ENCODE measurements around the gene DACT2.
"Not testable (repeated sequence)": the region's sequence is repeated elsewhere in the genome, so short reads cannot be mapped to it uniquely, and the experiment has no call there.

Gene DACT2

DNA sequence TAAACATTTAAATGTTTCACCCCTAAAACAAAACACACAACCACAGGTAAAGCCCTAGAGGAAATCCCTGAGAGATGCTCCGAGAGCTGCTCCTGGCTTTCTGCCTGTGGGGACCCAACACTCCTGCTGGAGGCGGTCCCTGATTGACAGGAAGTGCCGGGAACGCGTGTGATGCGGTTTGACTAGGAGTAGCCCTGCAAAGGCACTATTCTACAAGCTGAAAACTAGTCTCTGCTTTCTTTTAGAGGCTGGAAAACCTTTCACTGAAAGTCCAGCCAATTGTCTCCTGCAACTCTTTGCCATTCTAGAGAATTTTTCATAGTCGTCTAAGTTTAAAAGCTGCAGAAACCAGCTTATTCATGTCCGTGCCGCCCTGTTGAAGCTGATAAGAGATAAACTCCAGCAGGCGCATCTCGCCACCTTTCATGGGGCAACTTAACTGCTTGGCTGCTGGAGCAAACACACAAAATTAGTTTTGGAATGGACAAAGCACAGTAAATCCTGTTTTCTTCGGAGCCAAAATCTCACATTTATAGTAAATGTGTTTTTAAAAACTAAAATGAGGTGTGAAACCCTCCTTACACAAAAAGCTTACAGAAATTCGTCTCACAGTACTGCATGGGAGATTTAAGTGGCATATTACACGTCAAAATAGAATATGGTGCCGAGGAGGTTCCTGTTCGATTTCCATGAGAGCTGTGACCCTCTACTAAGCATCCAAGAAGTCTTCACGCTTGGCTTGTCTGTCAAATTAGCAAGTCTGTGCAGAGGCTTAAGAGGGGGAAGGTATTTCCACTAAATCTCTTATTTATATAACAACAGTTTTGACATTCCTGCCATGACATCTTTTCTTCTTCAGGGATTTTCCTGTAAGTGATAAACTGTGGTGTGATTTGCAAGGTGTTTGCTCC lies 46.9 kb downstream of the DACT2 start:
- TF ChIP-seq, protein P1, sequence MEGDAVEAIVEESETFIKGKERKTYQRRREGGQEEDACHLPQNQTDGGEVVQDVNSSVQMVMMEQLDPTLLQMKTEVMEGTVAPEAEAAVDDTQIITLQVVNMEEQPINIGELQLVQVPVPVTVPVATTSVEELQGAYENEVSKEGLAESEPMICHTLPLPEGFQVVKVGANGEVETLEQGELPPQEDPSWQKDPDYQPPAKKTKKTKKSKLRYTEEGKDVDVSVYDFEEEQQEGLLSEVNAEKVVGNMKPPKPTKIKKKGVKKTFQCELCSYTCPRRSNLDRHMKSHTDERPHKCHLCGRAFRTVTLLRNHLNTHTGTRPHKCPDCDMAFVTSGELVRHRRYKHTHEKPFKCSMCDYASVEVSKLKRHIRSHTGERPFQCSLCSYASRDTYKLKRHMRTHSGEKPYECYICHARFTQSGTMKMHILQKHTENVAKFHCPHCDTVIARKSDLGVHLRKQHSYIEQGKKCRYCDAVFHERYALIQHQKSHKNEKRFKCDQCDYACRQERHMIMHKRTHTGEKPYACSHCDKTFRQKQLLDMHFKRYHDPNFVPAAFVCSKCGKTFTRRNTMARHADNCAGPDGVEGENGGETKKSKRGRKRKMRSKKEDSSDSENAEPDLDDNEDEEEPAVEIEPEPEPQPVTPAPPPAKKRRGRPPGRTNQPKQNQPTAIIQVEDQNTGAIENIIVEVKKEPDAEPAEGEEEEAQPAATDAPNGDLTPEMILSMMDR (conservative IDR thresholded peaks at IDR 0.05): no peak
- no peak for TF ChIP-seq ZFX (IDR thresholded peaks at IDR 0.05)
- no peak overlapping the region for H3K27ac ChIP-seq

DNA sequence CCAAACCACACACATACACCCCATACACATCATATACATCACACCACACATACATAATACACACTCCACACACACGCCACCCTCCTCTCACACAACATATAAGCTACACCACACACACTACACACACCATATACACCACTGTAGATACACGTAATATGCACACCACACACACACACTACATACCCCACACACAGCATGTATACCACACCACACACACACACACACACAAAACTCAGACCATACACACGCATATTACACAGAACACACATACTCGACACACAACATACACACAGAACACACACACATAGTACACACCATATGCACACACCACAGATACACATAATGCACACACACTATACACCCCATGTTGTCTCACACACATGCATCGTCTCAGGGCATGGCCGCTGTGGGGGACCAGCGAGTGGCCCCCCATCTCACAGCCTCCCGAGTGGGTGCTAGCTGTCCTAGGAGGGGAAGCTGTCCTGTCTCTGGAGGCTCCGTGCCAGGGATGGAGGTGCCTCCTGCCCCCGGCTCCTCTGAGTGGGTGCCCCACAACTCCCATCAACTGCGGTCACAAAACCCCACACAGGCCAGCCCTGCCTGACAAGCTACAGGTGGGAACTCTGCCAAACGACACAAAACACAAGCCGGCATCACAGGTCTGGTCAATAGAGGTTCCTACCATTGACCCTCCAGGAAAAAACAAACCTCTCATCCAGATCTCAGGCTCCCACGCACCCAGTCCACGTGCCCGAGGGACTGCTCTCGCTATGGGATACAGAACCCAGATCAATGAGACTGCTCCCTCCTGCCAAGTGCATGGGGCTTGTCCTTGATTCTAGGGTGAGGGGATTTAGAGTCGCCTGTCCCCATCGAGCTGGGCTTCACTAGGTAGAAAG lies 49.1 kb downstream of the DACT2 start:
- no peak overlapping the region for H3K27ac ChIP-seq
- TF ChIP-seq ZFX (IDR thresholded peaks at IDR 0.05): no peak

GRCh38 chr6:168269455-168270243 lies 49.9 kb downstream of the DACT2 start:
- no peak overlapping the region for H3K27ac ChIP-seq
- TF ChIP-seq ZFX (IDR thresholded peaks at IDR 0.05): no peak
- TF ChIP-seq, protein P1 (conservative IDR thresholded peaks at IDR 0.05): no peak

GRCh38 chr6:168268755-168269154 lies 50.8 kb downstream of the DACT2 start:
- H3K27ac ChIP-seq: no peak overlapping the region
- TF ChIP-seq, protein P1 (conservative IDR thresholded peaks at IDR 0.05): no peak
- TF ChIP-seq ZFX (IDR thresholded peaks at IDR 0.05): no peak

DNA sequence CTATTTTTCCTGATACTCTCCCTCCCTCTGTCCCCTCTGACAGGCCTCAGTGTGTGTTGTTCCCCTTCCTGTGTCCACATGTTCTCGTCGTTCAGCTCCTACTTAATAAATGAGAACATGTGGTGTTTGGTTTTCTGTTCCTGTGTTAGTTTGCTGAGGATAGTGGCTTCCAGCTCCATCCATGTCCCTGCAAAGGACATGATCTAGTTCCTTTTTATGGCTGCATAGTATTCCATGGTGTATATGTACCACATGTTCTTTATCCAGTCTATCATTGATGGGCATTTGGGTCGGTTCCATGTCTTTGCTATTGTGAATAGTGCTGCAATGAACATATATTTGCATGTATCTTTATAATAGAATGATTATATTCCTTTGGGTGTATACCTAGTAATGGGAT lies 51.8 kb downstream of the DACT2 start:
- H3K27ac ChIP-seq: not testable (repeated sequence)

- no peak overlapping the region for H3K27ac ChIP-seq
- TF ChIP-seq ZFX (IDR thresholded peaks at IDR 0.05): no peak
- TF ChIP-seq, protein P1 (conservative IDR thresholded peaks at IDR 0.05): no peak
These were observed 53.5 kb downstream of the DACT2 start for GRCh38 chr6:168265827-168266815.

- H3K27ac ChIP-seq: no peak overlapping the region
- TF ChIP-seq ZFX (IDR thresholded peaks at IDR 0.05): no peak
- TF ChIP-seq, protein P1 (conservative IDR thresholded peaks at IDR 0.05): no peak
These were observed 54.2 kb downstream of the DACT2 start for GRCh38 chr6:168265394-168265793.

Data from C4-2B (cell line).